ENCODE data around the gene AKT1S1. TPM values are rescaled to one million over a fixed set of nuclear protein-coding genes. Genes with fewer than 3 reads are reported as not detected.
A peak's percentile ranks its signal among the peaks of the same experiment; 100 is the strongest.

AKT1S1 gene
- total and polyA plus RNA-seq, 2 donors (not counting 3 experiments of a cell fraction or from before 2014, with no cell fraction given), result 64.2 to 68.3 TPM

- H3K9me3 ChIP-seq (replicated peaks; ENCODE audit: control insufficient read depth, insufficient read depth, low read length), result no peaks in the 10 kb centered on the region
- TF ChIP-seq EZH2 (IDR thresholded peaks at IDR 0.05; ENCODE audit: borderline replicate concordance, low read depth, low read length, severe bottlenecking), result no peak
- TF ChIP-seq JUN (IDR thresholded peaks at IDR 0.05; ENCODE audit: borderline replicate concordance, insufficient read depth, insufficient read length, low read depth), result no peak
- no peak for TF ChIP-seq MAX (IDR thresholded peaks at IDR 0.05; ENCODE audit: insufficient read depth, insufficient read length)
- no peak for TF ChIP-seq MYC (IDR thresholded peaks at IDR 0.05; ENCODE audit: low read depth, low read length)
- TF ChIP-seq CTCF (IDR thresholded peaks at IDR 0.05; ENCODE audit: extremely low read depth in 1 of 2, insufficient read depth in 1 of 2, low read depth in 1 of 2, low read length in 2 of 2), result no peak
- no peak for TF ChIP-seq GATA2 (IDR thresholded peaks at IDR 0.05; ENCODE audit: insufficient read depth, insufficient read length, low read depth, low read length)
- TF ChIP-seq FOS (IDR thresholded peaks at IDR 0.05; ENCODE audit: borderline replicate concordance, insufficient read depth, low read length), result no peak
- no peak for TF ChIP-seq POLR2A (IDR thresholded peaks at IDR 0.05; ENCODE audit: low read depth, low read length)
- no peak for TF ChIP-seq POLR2AphosphoS5 (IDR thresholded peaks at IDR 0.05; ENCODE audit: insufficient read depth, low read depth, low read length)
- peaks cover 18% of the 10 kb centered on the region for H3K79me2 ChIP-seq (ENCODE audit: control insufficient read depth, insufficient read depth, low read length)
- H3K4me3 ChIP-seq (replicated peaks in 1 of 3; ENCODE audit: insufficient read depth in 1 of 3, low read depth in 1 of 3, low read length in 3 of 3), result peak overlapping the region; percentile 33 to 81 (median 70)
- peak overlapping the region; percentile 82 for H2AFZ ChIP-seq (ENCODE audit: low read depth, low read length)
- intact Hi-C loops (cut with micrococcal nuclease) (loop anchor here (1.0 to 5.0 kb wide), 8 partner anchors 9 to 506 kb away; partner anchors contain the start of genes ALDH16A1, ATF5, FUZ and NUP62), dilution Hi-C loops (cut with MboI; ENCODE audit: extremely low pct_ligation_motif_present, low sequenced_read_pairs) (no loop called here)
- H3K27me3 ChIP-seq (ENCODE audit: control insufficient read depth in 2 of 2, insufficient read depth in 2 of 2, low read length in 2 of 2), result no peaks in the 10 kb centered on the region
- peak overlapping the region; percentile 83 for H3K4me2 ChIP-seq (ENCODE audit: insufficient read depth, low read length)
- H3K9me1 ChIP-seq (replicated peaks; ENCODE audit: control insufficient read depth, extremely low read depth, insufficient read depth, low read length), result no peaks in the 10 kb centered on the region
- peaks cover 14% of the 10 kb centered on the region for H3K4me1 ChIP-seq (ENCODE audit: control insufficient read depth, extremely low read depth, insufficient read depth, low read length)
- peaks cover 6 to 30% of the 10 kb centered on the region in 2 experiments for H3K36me3 ChIP-seq (ENCODE audit: control insufficient read depth in 2 of 2, extremely low read depth in 1 of 2, insufficient read depth in 2 of 2, low read length in 2 of 2)
- H3K9ac ChIP-seq (replicated peaks; ENCODE audit: extremely low read depth, insufficient read depth, low read length), result peak overlapping the region; percentile 91
- TSS peak; percentile 34 for BruUV-seq (replicated peaks)
- DNase-seq (ENCODE audit: low read depth, low spot score), result peak; percentile 97
- no peaks in the 10 kb centered on the region for H4K20me1 ChIP-seq (replicated peaks; ENCODE audit: control insufficient read depth, extremely low read depth, insufficient read depth, low read length)
- ChIA-PET POLR2A (no interaction called here), CTCF (interaction anchor here (1.6 kb wide), 1 partner anchor 10 kb away, joined by 4 read pairs; the partner anchor contains the start of gene PNKP)
- FAIRE-seq, result no peak
- H3K27ac ChIP-seq (ENCODE audit: insufficient read depth, low read depth, low read length), result peak overlapping the region; percentile 84
Observed at GRCh38 chr19:49877879-49878743, 956 bp upstream of the AKT1S1 start.

Measured in endothelial cell of umbilical vein (primary cell).